H9 (cell line): ENCODE measurements around the gene IZUMO3. TPM values are rescaled to one million over a fixed set of nuclear protein-coding genes. Genes with fewer than 3 reads are reported as not detected.

Source experiments
- DNase-seq: peaks from one replicate; pipeline ENCODE4 v3.0.0-alpha.2; 2017
- H2AFZ ChIP-seq: one replicate; pipeline ENCODE4 v1.6.1; 2013; ENCODE audit warnings: mild to moderate bottlenecking, low read length, control low read depth, moderate library complexity
- H2AK5ac ChIP-seq: 2 replicates; pipeline ENCODE4 v1.6.1; 2013; ENCODE audit warnings: low read length, control low read depth, mixed read lengths; ENCODE audit not compliant: insufficient read length
- H2BK120ac ChIP-seq: one replicate; pipeline ENCODE4 v1.6.1; 2013; ENCODE audit warnings: low read depth, mild to moderate bottlenecking, low read length, control low read depth, inconsistent platforms; ENCODE audit not compliant: poor library complexity, severe bottlenecking
- H2BK12ac ChIP-seq: 2 replicates; pipeline ENCODE4 v1.6.1; 2013; ENCODE audit warnings: low read length, control low read depth, mixed read lengths, low read depth; ENCODE audit not compliant: insufficient read length
- H2BK15ac ChIP-seq: 2 replicates; pipeline ENCODE4 v1.6.1; 2013; ENCODE audit warnings: low read depth, low read length, control low read depth
- H2BK20ac ChIP-seq: one replicate; pipeline ENCODE4 v1.6.1; 2013; ENCODE audit warnings: low read depth, mild to moderate bottlenecking, low read length, control low read depth, inconsistent platforms; ENCODE audit not compliant: poor library complexity, severe bottlenecking
- H2BK5ac ChIP-seq: 2 replicates; pipeline ENCODE4 v1.6.1; 2013; ENCODE audit warnings: low read length, control low read depth, mixed read lengths; ENCODE audit not compliant: insufficient read length
- H3K14ac ChIP-seq: 2 replicates; pipeline ENCODE4 v1.6.1; 2013; ENCODE audit warnings: low read length, control low read depth; ENCODE audit not compliant: insufficient read depth
- H3K18ac ChIP-seq: 2 replicates; pipeline ENCODE4 v1.6.1; 2013; ENCODE audit warnings: low read depth, mild to moderate bottlenecking, mixed read lengths, low read length, control low read depth; ENCODE audit not compliant: insufficient read length
- H3K23ac ChIP-seq: 2 replicates; pipeline ENCODE4 v1.6.1; 2013; ENCODE audit warnings: low read length, control low read depth, mixed read lengths, low read depth; ENCODE audit not compliant: insufficient read length
- H3K23me2 ChIP-seq: 2 replicates; pipeline ENCODE4 v1.6.1; 2013; ENCODE audit warnings: low read depth, mild to moderate bottlenecking, mixed read lengths, low read length, control low read depth; ENCODE audit not compliant: insufficient read length, poor library complexity, severe bottlenecking
- H3K27ac ChIP-seq: 2 replicates; pipeline ENCODE4 v1.5.1; 2013; ENCODE audit warnings: low read length, control low read depth, mixed read lengths, low read depth; ENCODE audit not compliant: insufficient read length
- H3K27me3 ChIP-seq: 2 replicates; pipeline ENCODE4 v1.6.1; 2013; ENCODE audit warnings: low read length, control low read depth, inconsistent platforms; ENCODE audit not compliant: insufficient read depth
- H3K4ac ChIP-seq: 2 replicates; pipeline ENCODE4 v1.6.1; 2013; ENCODE audit warnings: low read depth, mild to moderate bottlenecking, control low read depth, inconsistent platforms, low read length, moderate library complexity
- H3K4me1 ChIP-seq: 2 replicates; pipeline ENCODE4 v1.6.1; 2013; ENCODE audit warnings: low read length, control low read depth, inconsistent platforms; ENCODE audit not compliant: insufficient read depth
- H3K4me2 ChIP-seq: 2 replicates; pipeline ENCODE4 v1.6.1; 2013; ENCODE audit warnings: low read length, control low read depth, mixed read lengths; ENCODE audit not compliant: insufficient read length, insufficient read depth
- H3K56ac ChIP-seq: 2 replicates; pipeline ENCODE4 v1.6.1; 2013; ENCODE audit warnings: low read depth, mild to moderate bottlenecking, mixed read lengths, low read length, control low read depth; ENCODE audit not compliant: insufficient read length
- H3K79me1 ChIP-seq: 2 replicates; pipeline ENCODE4 v1.6.1; 2013; ENCODE audit warnings: low read depth, mild to moderate bottlenecking, moderate library complexity, low read length, control low read depth, inconsistent platforms; ENCODE audit not compliant: insufficient read depth, poor library complexity, severe bottlenecking
- H3K79me2 ChIP-seq: 2 replicates; pipeline ENCODE4 v1.6.1; 2013; ENCODE audit warnings: low read length, control low read depth, inconsistent platforms; ENCODE audit not compliant: insufficient read depth
- H3K9ac ChIP-seq: 2 replicates; pipeline ENCODE4 v1.6.1; 2013; ENCODE audit warnings: low read length, control low read depth, mixed read lengths; ENCODE audit not compliant: insufficient read length; ENCODE audit errors: extremely low read depth
- H3K9me3 ChIP-seq: one replicate; pipeline ENCODE4 v1.6.1; 2013; ENCODE audit warnings: low read depth, low read length, inconsistent platforms; ENCODE audit not compliant: control insufficient read depth
- H3T11ph ChIP-seq: one replicate; pipeline ENCODE4 v1.6.1; 2013; ENCODE audit warnings: mild to moderate bottlenecking, low read length, control low read depth, inconsistent platforms
- H4K20me1 ChIP-seq: one replicate; pipeline ENCODE4 v1.6.1; 2013; ENCODE audit not compliant: control insufficient read depth, insufficient read length, insufficient read depth
- H4K5ac ChIP-seq: 2 replicates; pipeline ENCODE4 v1.6.1; 2013; ENCODE audit warnings: low read depth, mild to moderate bottlenecking, mixed read lengths, low read length, control low read depth; ENCODE audit not compliant: insufficient read length
- H4K8ac ChIP-seq: replicated peaks from 2 replicates; pipeline ENCODE4 v1.6.1; 2013; ENCODE audit warnings: low read length, control low read depth, mixed read lengths, low read depth; ENCODE audit not compliant: insufficient read length
- H4K91ac ChIP-seq: 2 replicates; pipeline ENCODE4 v1.6.1; 2013; ENCODE audit warnings: low read depth, mild to moderate bottlenecking, moderate library complexity, mixed read lengths, low read length, control low read depth; ENCODE audit not compliant: insufficient read length
- H3K27ac Mint-ChIP-seq, 3 experiments: 2 replicates in 2 of 3; 3 replicates in 1 of 3; pipeline ENCODE4 v1.8.0; 2020 to 2021; ENCODE audit warnings: mixed read lengths in 3 of 3, mild to moderate bottlenecking in 1 of 3, moderate library complexity in 1 of 3
- H3K27me3 Mint-ChIP-seq: 2 replicates; pipeline ENCODE4 v1.8.0; 2021; ENCODE audit warnings: low read depth, mild to moderate bottlenecking, moderate library complexity, mixed read lengths
- H3K36me3 Mint-ChIP-seq, 3 experiments: 2 replicates in 2 of 3; 3 replicates in 1 of 3; pipeline ENCODE4 v1.8.0; 2020 to 2021; ENCODE audit warnings: low read depth in 3 of 3, mixed read lengths in 3 of 3; ENCODE audit not compliant: insufficient read depth in 1 of 3
- H3K4me1 Mint-ChIP-seq, 2 experiments: 2 replicates each; pipeline ENCODE4 v1.8.0; 2020; ENCODE audit warnings: mixed read lengths in 2 of 2
- H3K4me3 Mint-ChIP-seq, 2 experiments: 2 replicates in 1 of 2; 3 replicates in 1 of 2; pipeline ENCODE4 v1.8.0; 2020 to 2021; ENCODE audit warnings: mild to moderate bottlenecking in 2 of 2, mixed read lengths in 2 of 2, moderate library complexity in 1 of 2
- H3K9me3 Mint-ChIP-seq, 2 experiments: 2 replicates in 1 of 2; 3 replicates in 1 of 2; pipeline ENCODE4 v1.8.0; 2020; ENCODE audit warnings: mild to moderate bottlenecking in 2 of 2, mixed read lengths in 2 of 2, moderate library complexity in 1 of 2
- CTCF ChIP-seq: fragments of 200-600 bp; sonication (generic); conservative IDR thresholded peaks from 3 replicates; pipeline ENCODE4 v1.8.0; 2021; ENCODE audit warnings: antibody characterized with exemption, mild to moderate bottlenecking
- WGBS: extraction: QIAGEN DNeasy Blood & Tissue Kit; methylation state at CpG from one replicate; pipeline ENCODE4 v1.1.7; 2013; ENCODE audit warnings: missing lambda C conversion rate, low lambda C conversion rate, mixed read lengths; ENCODE audit not compliant: insufficient read length; ENCODE audit errors: extremely low coverage; 5-methylcytosine and 5-hydroxymethylcytosine counted together
- total RNA-seq: library from RNA; stranded (reverse); gene quantifications from 2 replicates; pipeline ENCODE4 v1.2.1, GENCODE V29; 2021

IZUMO3 gene
- total RNA-seq, 1 experiment from 2014 or later = not detected

- Histone ChIP-seq H2BK12ac (no peak overlapping the region), H3K18ac (no peak overlapping the region), H2AK5ac (no peak overlapping the region), H3K14ac (no peak overlapping the region), H3K4me1 (no peaks in the 10 kb centered on the region), H2AFZ (no peak overlapping the region), H3K4ac (no peak overlapping the region), H4K20me1 (no peaks in the 10 kb centered on the region), H3K23me2 (no peaks in the 10 kb centered on the region), H3K4me2 (no peak overlapping the region), H3K27me3 (no peaks in the 10 kb centered on the region), H4K5ac (no peak overlapping the region), H2BK5ac (no peak overlapping the region), H3K56ac (no peak overlapping the region), H3K23ac (no peak overlapping the region), H3K9ac (no peak overlapping the region), H3K79me2 (no peaks in the 10 kb centered on the region), H3T11ph (no peak overlapping the region), H2BK20ac (no peak overlapping the region), H4K8ac (no peak overlapping the region), H2BK120ac (no peak overlapping the region), H4K91ac (no peak overlapping the region), H3K79me1 (no peaks in the 10 kb centered on the region), H3K9me3 (peaks cover 5% of the 10 kb centered on the region), H3K27ac (no peak overlapping the region), H2BK15ac (no peak overlapping the region)
- TF ChIP-seq CTCF = no peak
- H3K27ac Mint-ChIP-seq = no peak overlapping the region
- DNase-seq = no peak
- peaks cover 4 to 6% of the 10 kb centered on the region in 2 experiments; a peak in 4 of 5 replicates for H3K9me3 Mint-ChIP-seq
- H3K36me3 Mint-ChIP-seq = peaks cover 2 to 7% (median 6%) of the 10 kb centered on the region in 3 experiments; a peak in 5 of 7 replicates
- H3K4me1 Mint-ChIP-seq = no peaks in the 10 kb centered on the region; a peak in 1 of 4 replicates
- WGBS = no CpG with 5 or more reads among the region's 3 CpGs
- H3K27me3 Mint-ChIP-seq = no peaks in the 10 kb centered on the region
- H3K4me3 Mint-ChIP-seq = no peak overlapping the region
These were observed 29.2 kb downstream of the IZUMO3 start for GRCh38 chr9:24516463-24516862.
